Duodenal mucosa (tissue), 2 donors: ENCODE data around the gene EDIL3.
"Not testable (repeated sequence)": the region's sequence is repeated elsewhere in the genome, so short reads cannot be mapped to it uniquely, and the experiment has no call there.

ENCODE experiments used
- H3K27ac ChIP-seq: one replicate; pipeline ENCODE4 v1.7.0; 2013; ENCODE audit warnings: low read depth, low read length
- H3K27me3 ChIP-seq, 2 donors: one replicate each; pipeline ENCODE4 v1.7.0; 2013; ENCODE audit warnings: low read length in 2 of 2, control low read depth in 1 of 2; ENCODE audit not compliant: insufficient read depth in 2 of 2, control insufficient read depth in 1 of 2
- H3K36me3 ChIP-seq, 2 donors: one replicate each; pipeline ENCODE4 v1.7.0; 2013; ENCODE audit warnings: low read length in 2 of 2, control low read depth in 1 of 2; ENCODE audit not compliant: insufficient read depth in 2 of 2, control insufficient read depth in 1 of 2
- H3K4me1 ChIP-seq, 2 donors: one replicate each; pipeline ENCODE4 v1.7.0; 2013; ENCODE audit warnings: low read length in 2 of 2, control low read depth in 1 of 2; ENCODE audit not compliant: insufficient read depth in 2 of 2, control insufficient read depth in 1 of 2
- H3K4me3 ChIP-seq, 2 donors: one replicate each; pipeline ENCODE4 v1.7.0; 2013; ENCODE audit warnings: low read length in 2 of 2, low read depth in 1 of 2
- H3K9ac ChIP-seq, 2 donors: one replicate each; pipeline ENCODE4 v1.7.0; 2013; ENCODE audit warnings: low read length in 2 of 2, low read depth in 1 of 2
- H3K9me3 ChIP-seq, 2 donors: one replicate each; pipeline ENCODE4 v1.7.0; 2013; ENCODE audit warnings: low read length in 2 of 2, control low read depth in 1 of 2; ENCODE audit not compliant: control insufficient read depth in 1 of 2

Gene EDIL3

GRCh38 chr5:84213212-84213611, 171.5 kb downstream of the EDIL3 start:
- Histone ChIP-seq H3K4me1 (no peaks in the 10 kb centered on the region), H3K36me3 (no peaks in the 10 kb centered on the region), H3K9ac (no peak overlapping the region), H3K4me3 (no peak overlapping the region), H3K27me3 (no peaks in the 10 kb centered on the region), H3K27ac (no peak overlapping the region), H3K9me3 (no peaks in the 10 kb centered on the region)

- H3K9me3 ChIP-seq, result no peaks in the 10 kb centered on the region
- no peaks in the 10 kb centered on the region for H3K4me1 ChIP-seq
- no peaks in the 10 kb centered on the region for H3K27me3 ChIP-seq
- no peak overlapping the region for H3K9ac ChIP-seq
- H3K36me3 ChIP-seq, result no peaks in the 10 kb centered on the region
- no peak overlapping the region for H3K27ac ChIP-seq
- H3K4me3 ChIP-seq, result no peak overlapping the region
Measured at GRCh38 chr5:84204772-84205171, 179.9 kb downstream of the EDIL3 start.

- H3K27ac ChIP-seq, result no peak overlapping the region
- no peak overlapping the region for H3K9ac ChIP-seq
- H3K4me3 ChIP-seq, result no peak overlapping the region
- no peaks in the 10 kb centered on the region for H3K9me3 ChIP-seq
- no peaks in the 10 kb centered on the region for H3K36me3 ChIP-seq
- no peaks in the 10 kb centered on the region for H3K27me3 ChIP-seq
- no peaks in the 10 kb centered on the region for H3K4me1 ChIP-seq
Measured at GRCh38 chr5:84202136-84202535, 182.5 kb downstream of the EDIL3 start.

GRCh38 chr5:84197538-84197937, 187.1 kb downstream of the EDIL3 start:
- Histone ChIP-seq H3K4me3 (no peak overlapping the region), H3K9me3 (no peaks in the 10 kb centered on the region), H3K27ac (no peak overlapping the region), H3K27me3 (no peaks in the 10 kb centered on the region), H3K4me1 (no peaks in the 10 kb centered on the region), H3K36me3 (no peaks in the 10 kb centered on the region), H3K9ac (no peak overlapping the region)

GRCh38 chr5:84191281-84191680, 193.4 kb downstream of the EDIL3 start:
- Histone ChIP-seq H3K9ac (no peak overlapping the region), H3K27me3 (no peaks in the 10 kb centered on the region), H3K9me3 (no peaks in the 10 kb centered on the region), H3K4me3 (no peak overlapping the region), H3K4me1 (no peaks in the 10 kb centered on the region), H3K27ac (no peak overlapping the region), H3K36me3 (no peaks in the 10 kb centered on the region)

GRCh38 chr5:84184857-84185256, 199.8 kb downstream of the EDIL3 start:
- no peaks in the 10 kb centered on the region for H3K4me1 ChIP-seq
- no peak overlapping the region for H3K27ac ChIP-seq
- H3K9me3 ChIP-seq, result no peaks in the 10 kb centered on the region
- no peak overlapping the region for H3K9ac ChIP-seq
- no peaks in the 10 kb centered on the region for H3K36me3 ChIP-seq
- no peak overlapping the region for H3K4me3 ChIP-seq
- H3K27me3 ChIP-seq, result no peaks in the 10 kb centered on the region

- no peaks in the 10 kb centered on the region for H3K4me1 ChIP-seq
- no peaks in the 10 kb centered on the region for H3K36me3 ChIP-seq
- H3K9me3 ChIP-seq, result no peaks in the 10 kb centered on the region
- no peak overlapping the region for H3K4me3 ChIP-seq
- no peak overlapping the region for H3K27ac ChIP-seq
- H3K27me3 ChIP-seq, result no peaks in the 10 kb centered on the region
- H3K9ac ChIP-seq, result no peak overlapping the region
Measured at GRCh38 chr5:84181093-84181492, 203.6 kb downstream of the EDIL3 start.

- no peak overlapping the region for H3K27ac ChIP-seq
- no peaks in the 10 kb centered on the region for H3K36me3 ChIP-seq
- H3K4me3 ChIP-seq, result no peak overlapping the region
- H3K27me3 ChIP-seq, result no peaks in the 10 kb centered on the region
- H3K9me3 ChIP-seq, result no peaks in the 10 kb centered on the region
- no peaks in the 10 kb centered on the region for H3K4me1 ChIP-seq
- no peak overlapping the region for H3K9ac ChIP-seq
Measured at GRCh38 chr5:84168841-84169240, 215.8 kb downstream of the EDIL3 start.

GRCh38 chr5:84163671-84164070, 221.0 kb downstream of the EDIL3 start:
- H3K4me1 ChIP-seq, result no peaks in the 10 kb centered on the region
- no peak overlapping the region for H3K9ac ChIP-seq
- H3K27ac ChIP-seq, result no peak overlapping the region
- H3K4me3 ChIP-seq, result no peak overlapping the region
- no peaks in the 10 kb centered on the region for H3K9me3 ChIP-seq
- no peaks in the 10 kb centered on the region for H3K36me3 ChIP-seq
- no peaks in the 10 kb centered on the region for H3K27me3 ChIP-seq

GRCh38 chr5:84162695-84163094, 222.0 kb downstream of the EDIL3 start:
- H3K36me3 ChIP-seq, result no peaks in the 10 kb centered on the region
- H3K9ac ChIP-seq, result no peak overlapping the region
- no peaks in the 10 kb centered on the region for H3K27me3 ChIP-seq
- H3K27ac ChIP-seq, result no peak overlapping the region
- no peaks in the 10 kb centered on the region for H3K9me3 ChIP-seq
- no peaks in the 10 kb centered on the region for H3K4me1 ChIP-seq
- H3K4me3 ChIP-seq, result no peak overlapping the region

GRCh38 chr5:84160650-84161049, 224.0 kb downstream of the EDIL3 start:
- not testable (repeated sequence) for H3K27me3 ChIP-seq, H3K36me3 ChIP-seq, H3K9me3 ChIP-seq, H3K4me3 ChIP-seq, H3K27ac ChIP-seq, H3K4me1 ChIP-seq, H3K9ac ChIP-seq
